Stimulated activated CD8-positive, alpha-beta memory T cell treated with anti-CD3 and anti-CD28 coated beads, Interleukin-15, amount 100 ng/mL, for 24 hours (primary cell): ENCODE results near the gene HYAL1.

Experiments
- DNase-seq: peaks from one replicate; pipeline ENCODE4 v3.0.0-alpha.2; 2020; ENCODE audit warnings: low read depth

Gene HYAL1

GRCh38 chr3:50260027-50260941 is 43.1 kb downstream of the HYAL1 start:
- peak; percentile 78 for DNase-seq

GRCh38 chr3:50259432-50260026 is 43.8 kb downstream of the HYAL1 start:
- no peak for DNase-seq

GRCh38 chr3:50258979-50259378 is 44.4 kb downstream of the HYAL1 start:
- DNase-seq: no peak

GRCh38 chr3:50258029-50258680 is 45.2 kb downstream of the HYAL1 start:
- DNase-seq: no peak

- no peak for DNase-seq
Measured at GRCh38 chr3:50256978-50257890, 46.1 kb downstream of the HYAL1 start.

GRCh38 chr3:50255251-50255615 is 48.1 kb downstream of the HYAL1 start:
- no peak for DNase-seq

GRCh38 chr3:50254577-50255250 is 48.7 kb downstream of the HYAL1 start:
- DNase-seq: no peak

GRCh38 chr3:50251220-50251619 is 52.2 kb downstream of the HYAL1 start:
- DNase-seq: no peak

- no peak for DNase-seq
Measured at GRCh38 chr3:50250514-50250913, 52.9 kb downstream of the HYAL1 start.
